ENCODE measurements around the gene PPP1R3E.

GRCh38 chr14:23326491-23327332 is 24.1 kb upstream of the PPP1R3E start:
- TF ChIP-seq CTCF (conservative IDR thresholded peaks at IDR 0.05 in 1 of 2, IDR thresholded peaks at IDR 0.05 in 1 of 2; ENCODE audit: extremely low read depth in 1 of 2, insufficient read depth in 1 of 2, low read depth in 1 of 2, low read length in 2 of 2), result no peak
- no peak for TF ChIP-seq EZH2 (IDR thresholded peaks at IDR 0.05; ENCODE audit: borderline replicate concordance, low read length)

Measured in mammary epithelial cell (primary cell).